ENCODE results near the gene RBP3. TPM values are rescaled to one million over a fixed set of nuclear protein-coding genes. Genes with fewer than 3 reads are reported as not detected.

Gene RBP3
- total RNA-seq (not detected), polyA plus RNA-seq (not detected)
- long read RNA-seq, donor 1: 0 reads
- long read RNA-seq, donor 2: 0 reads

DNA sequence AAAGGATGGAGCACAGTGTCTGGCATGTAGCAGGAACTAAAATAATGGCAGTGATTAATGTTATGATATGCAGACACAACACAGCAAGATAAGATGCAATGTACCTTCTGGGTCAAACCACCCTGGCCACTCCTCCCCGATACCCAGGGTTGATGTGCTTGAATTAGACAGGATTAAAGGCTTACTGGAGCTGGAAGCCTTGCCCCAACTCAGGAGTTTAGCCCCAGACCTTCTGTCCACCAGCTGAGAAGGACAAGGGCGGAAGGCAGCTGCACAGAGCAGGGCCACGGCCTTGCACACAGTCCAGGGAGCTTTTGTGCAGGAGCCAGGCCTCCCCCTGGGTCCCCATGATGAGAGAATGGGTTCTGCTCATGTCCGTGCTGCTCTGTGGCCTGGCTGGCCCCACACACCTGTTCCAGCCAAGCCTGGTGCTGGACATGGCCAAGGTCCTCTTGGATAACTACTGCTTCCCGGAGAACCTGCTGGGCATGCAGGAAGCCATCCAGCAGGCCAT, at the start of gene RBP3:
TSS of gene RBP3 (plus strand) at position 226 of the 514 bp plus-strand sequence. CDS start at position 348, 122 bp downstream.
- intact Hi-C loops (cut with DNase I; ENCODE audit: low total_unique reads): no loop called here
- peaks cover 0 to 5% (median 0%) of the 10 kb centered on the region in 7 donors for H3K27me3 ChIP-seq (replicated peaks in 1 of 7)
- H3K9me3 ChIP-seq: no peaks in the 10 kb centered on the region
- WGBS, 5 donors: 70 to 100% (median 81%) methylated on average over 1 to 5 of the region's 5 CpGs
- peak; percentile 37 for DNase-seq
- no peak within 1 kb of the TSS for H3K4me3 ChIP-seq
- TF ChIP-seq, protein P1, sequence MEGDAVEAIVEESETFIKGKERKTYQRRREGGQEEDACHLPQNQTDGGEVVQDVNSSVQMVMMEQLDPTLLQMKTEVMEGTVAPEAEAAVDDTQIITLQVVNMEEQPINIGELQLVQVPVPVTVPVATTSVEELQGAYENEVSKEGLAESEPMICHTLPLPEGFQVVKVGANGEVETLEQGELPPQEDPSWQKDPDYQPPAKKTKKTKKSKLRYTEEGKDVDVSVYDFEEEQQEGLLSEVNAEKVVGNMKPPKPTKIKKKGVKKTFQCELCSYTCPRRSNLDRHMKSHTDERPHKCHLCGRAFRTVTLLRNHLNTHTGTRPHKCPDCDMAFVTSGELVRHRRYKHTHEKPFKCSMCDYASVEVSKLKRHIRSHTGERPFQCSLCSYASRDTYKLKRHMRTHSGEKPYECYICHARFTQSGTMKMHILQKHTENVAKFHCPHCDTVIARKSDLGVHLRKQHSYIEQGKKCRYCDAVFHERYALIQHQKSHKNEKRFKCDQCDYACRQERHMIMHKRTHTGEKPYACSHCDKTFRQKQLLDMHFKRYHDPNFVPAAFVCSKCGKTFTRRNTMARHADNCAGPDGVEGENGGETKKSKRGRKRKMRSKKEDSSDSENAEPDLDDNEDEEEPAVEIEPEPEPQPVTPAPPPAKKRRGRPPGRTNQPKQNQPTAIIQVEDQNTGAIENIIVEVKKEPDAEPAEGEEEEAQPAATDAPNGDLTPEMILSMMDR (IDR thresholded peaks at IDR 0.05 in 8 of 11, conservative IDR thresholded peaks at IDR 0.05 in 3 of 11): no peak
- no peak for TF ChIP-seq POLR2A (IDR thresholded peaks at IDR 0.05)
- no peaks in the 10 kb centered on the region for H3K4me1 ChIP-seq
- no peaks in the 10 kb centered on the region for H3K36me3 ChIP-seq
- H3K27ac ChIP-seq: no peak within 1 kb of the TSS

DNA sequence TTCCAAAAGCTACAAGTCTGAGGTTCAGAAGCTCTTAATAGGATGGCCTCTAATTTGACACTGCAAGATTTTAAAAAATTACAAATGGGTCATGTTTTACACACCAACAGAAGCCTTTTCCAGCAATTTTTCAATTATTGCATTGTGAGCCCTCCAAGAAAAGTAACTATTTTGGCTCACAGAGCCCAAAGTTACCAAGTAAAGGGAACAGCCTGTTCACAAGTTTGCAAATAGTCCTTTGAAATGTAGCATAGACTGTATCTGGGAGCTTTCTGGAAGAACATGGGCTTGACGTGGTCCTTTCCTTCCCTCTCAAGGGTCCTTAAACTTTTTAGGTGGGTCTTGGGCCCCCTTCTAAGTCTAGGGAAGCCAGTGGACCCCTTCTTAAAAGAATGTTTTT, 49.4 kb upstream of the RBP3 start:
- Histone ChIP-seq H3K9me3 (no peaks in the 10 kb centered on the region), H3K27ac (no peak overlapping the region), H3K4me1 (peaks cover 0 to 19% (median 15%) of the 10 kb centered on the region in 6 donors), H3K4me3 (no peak overlapping the region), H3K36me3 (no peaks in the 10 kb centered on the region), H3K27me3 (replicated peaks in 1 of 7) (peaks cover 0 to 90% (median 28%) of the 10 kb centered on the region in 7 donors)
- TF ChIP-seq, protein P1 (IDR thresholded peaks at IDR 0.05 in 8 of 11, conservative IDR thresholded peaks at IDR 0.05 in 3 of 11): no peak
- 84 to 94% (median 92%) methylated on average over 1 of the region's 1 CpG for WGBS, 5 donors
- no peak for DNase-seq
- intact Hi-C loops (cut with DNase I; ENCODE audit: low total_unique reads): no loop called here

DNA sequence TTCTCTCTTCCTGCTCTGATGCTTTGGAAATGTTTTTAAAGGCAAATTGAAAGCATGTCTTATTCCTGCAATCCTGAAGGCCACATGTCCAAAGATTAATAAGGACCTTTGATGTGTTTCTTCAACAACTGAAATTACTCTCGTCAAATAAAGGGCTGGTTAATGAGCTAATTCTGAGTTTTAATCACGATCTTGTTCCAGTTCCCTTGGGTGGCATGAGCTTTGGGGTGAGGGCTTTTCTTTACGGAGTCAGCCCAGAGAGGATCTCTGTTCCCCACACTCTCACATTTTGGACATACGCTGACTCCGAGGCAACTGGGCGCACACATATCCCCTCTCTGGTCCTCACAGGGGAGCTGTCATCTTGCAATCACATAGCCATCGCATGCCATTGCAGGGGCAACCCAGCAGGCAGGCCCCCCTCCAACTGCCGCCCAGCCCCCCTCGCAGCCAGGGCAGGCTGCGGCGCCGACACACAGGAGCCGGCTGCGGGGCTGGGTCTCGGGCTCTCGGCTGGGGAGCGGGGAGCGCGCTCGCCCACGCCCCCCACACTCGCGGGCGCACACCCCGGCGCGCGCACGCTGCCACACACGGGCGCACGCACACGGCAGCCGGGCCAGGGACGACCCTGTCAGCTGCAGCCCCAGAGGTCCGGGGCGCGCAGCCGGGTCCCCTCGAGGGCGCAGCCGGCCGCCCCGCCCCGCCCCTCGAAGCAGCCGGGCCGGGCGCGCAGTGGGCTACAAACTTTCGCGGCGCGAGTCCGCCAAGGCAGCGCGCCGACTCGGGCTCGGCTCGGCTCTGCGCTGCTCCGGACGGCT, 48.3 kb upstream of the RBP3 start, which contains the start of gene GDF10:
TSS of gene GDF10 (plus strand) at position 587 of the 818 bp plus-strand sequence. CDS start 455 bp downstream, outside the sequence.
- DNase-seq: no peak
- WGBS, 5 donors: 7 to 26% (median 10%) methylated on average over 19 to 64 of the region's 64 CpGs

More for the DNA sequence above, 48.3 kb upstream of the RBP3 start, which contains the start of gene GDF10:
- Histone ChIP-seq H3K4me1 (peaks cover 0 to 19% (median 15%) of the 10 kb centered on the region in 6 donors), H3K27me3 (replicated peaks in 1 of 7) (peaks cover 0 to 83% (median 28%) of the 10 kb centered on the region in 7 donors), H3K36me3 (no peaks in the 10 kb centered on the region), H3K9me3 (no peaks in the 10 kb centered on the region), H3K27ac (no peak within 1 kb of the TSS), H3K4me3 (peak within 1 kb of the TSS in 7 of 8 donors; percentile 19 to 66 (median 39))
- intact Hi-C loops (cut with DNase I; ENCODE audit: low total_unique reads): no loop called here
- TF ChIP-seq, protein P1 (IDR thresholded peaks at IDR 0.05 in 8 of 11, conservative IDR thresholded peaks at IDR 0.05 in 3 of 11): no peak
- TF ChIP-seq POLR2A (IDR thresholded peaks at IDR 0.05): no peak
- no peak for TF ChIP-seq POLR2AphosphoS5 (IDR thresholded peaks at IDR 0.05)
